Adrenal gland (tissue), 5 donors: ENCODE results near the gene TPBGL.

ENCODE experiments used
- CTCF ChIP-seq, 6 experiments: fragments of 450-650 bp in 4 of 6; fragments of 200-600 bp in 2 of 6; sonication (generic) in 1 of 6; IDR thresholded peaks; 1 replicate in 5 of 6; 2 replicates in 1 of 6; pipeline versions ENCODE4 v1.5.1 to v1.8.0; 2016 to 2021; ENCODE audit warnings: antibody characterized with exemption in 6 of 6, mild to moderate bottlenecking in 2 of 6, moderate library complexity in 1 of 6
- POLR2A ChIP-seq, 2 donors: fragments of 450-650 bp; IDR thresholded peaks; one replicate each; pipeline ENCODE4 v1.6.1; 2017; ENCODE audit warnings: antibody characterized with exemption in 2 of 2, mild to moderate bottlenecking in 2 of 2, moderate library complexity in 1 of 2
- donor health status: DM: no; HTN: no; CAD: no.

GRCh38 chr11:75249704-75250103 is 9.1 kb downstream of the TPBGL start:
- TF ChIP-seq POLR2A (IDR thresholded peaks at IDR 0.05) (no peak), CTCF (IDR thresholded peaks at IDR 0.05) (no peak)
